ENCODE measurements around the gene PALB2.

- TF ChIP-seq EZH2 (IDR thresholded peaks at IDR 0.05; ENCODE audit: low read depth) (no peak), CTCF (conservative IDR thresholded peaks at IDR 0.05) (no peak)
Observed at GRCh38 chr16:23595246-23595950, 45.7 kb downstream of the PALB2 start.
